Neural cell (in vitro differentiated cells): ENCODE results near the gene RIMS4. TPM values are rescaled to one million over a fixed set of nuclear protein-coding genes. Genes with fewer than 3 reads are reported as not detected.

ENCODE experiments used
- H2AFZ ChIP-seq: fragments of 200-600, 300-800 bp; sonication (generic), shearing (Covaris generic); 2 replicates; pipeline ENCODE4 v1.6.0; 2014; ENCODE audit warnings: low read depth, mild to moderate bottlenecking, antibody characterized with exemption, low read length, moderate library complexity
- H3F3A ChIP-seq: fragments of 200-600 bp; shearing (Covaris generic); 2 replicates; pipeline ENCODE4 v1.6.1; 2016; ENCODE audit warnings: mild to moderate bottlenecking, moderate library complexity, mixed read lengths, antibody characterized with exemption, low read length; ENCODE audit not compliant: insufficient read depth, poor library complexity, severe bottlenecking
- H3K27ac ChIP-seq: fragments of 200-600, 300-800 bp; sonication (generic), shearing (Covaris generic); 2 replicates; pipeline ENCODE4 v1.5.1; 2014; ENCODE audit warnings: mild to moderate bottlenecking, low read length, moderate library complexity
- H3K27me3 ChIP-seq: fragments of 300-800, 200-600 bp; sonication (generic), shearing (Covaris generic); 2 replicates; pipeline ENCODE4 v1.6.0; 2014; ENCODE audit warnings: mild to moderate bottlenecking, low read depth, low read length, moderate library complexity; ENCODE audit not compliant: insufficient read depth
- H3K36me3 ChIP-seq: fragments of 300-800, 200-600 bp; sonication (generic), shearing (Covaris generic); 2 replicates; pipeline ENCODE4 v1.5.1; 2014; ENCODE audit warnings: mild to moderate bottlenecking, antibody characterized with exemption, low read length, moderate library complexity; ENCODE audit not compliant: insufficient read depth
- H3K4me2 ChIP-seq: fragments of 300-800, 200-600 bp; sonication (generic), shearing (Covaris generic); 2 replicates; pipeline ENCODE4 v1.6.0; 2014; ENCODE audit warnings: mild to moderate bottlenecking, low read length
- H3K4me3 ChIP-seq: fragments of 300-800, 200-600 bp; sonication (generic), shearing (Covaris generic); 2 replicates; pipeline ENCODE4 v1.5.1; 2014; ENCODE audit warnings: mild to moderate bottlenecking, low read length, moderate library complexity
- H3K79me2 ChIP-seq: fragments of 200-600 bp; shearing (Covaris generic); replicated peaks from 2 replicates; pipeline ENCODE4 v1.6.0; 2014; ENCODE audit warnings: mild to moderate bottlenecking, low read length, moderate library complexity; ENCODE audit not compliant: insufficient read depth
- H3K9ac ChIP-seq: fragments of 300-800, 200-600 bp; sonication (generic), shearing (Covaris generic); 2 replicates; pipeline ENCODE4 v1.6.1; 2016; ENCODE audit warnings: mild to moderate bottlenecking, low read length, mixed read lengths
- H3K9me2 ChIP-seq: fragments of 200-600 bp; shearing (Covaris generic); 2 replicates; pipeline ENCODE4 v1.6.1; 2016; ENCODE audit warnings: mild to moderate bottlenecking, low read length, mixed read lengths; ENCODE audit not compliant: insufficient read depth
- H3K9me3 ChIP-seq: fragments of 200-600, 300-800 bp; sonication (generic), shearing (Covaris generic); 2 replicates; pipeline ENCODE4 v1.6.1; 2016; ENCODE audit warnings: mild to moderate bottlenecking, mixed run types, low read length, moderate library complexity, mixed read lengths
- H4K20me1 ChIP-seq: fragments of 200-600 bp; shearing (Covaris generic); 2 replicates; pipeline ENCODE4 v1.6.1; 2016; ENCODE audit warnings: mild to moderate bottlenecking, mixed run types; ENCODE audit not compliant: insufficient read depth
- EP300 ChIP-seq: fragments of 450-650 bp; conservative IDR thresholded peaks from 2 replicates; pipeline ENCODE4 v1.6.1; 2014; ENCODE audit warnings: antibody characterized with exemption, mild to moderate bottlenecking, moderate library complexity; ENCODE audit not compliant: poor library complexity, severe bottlenecking
- EZH2 ChIP-seq: fragments of 200-600, 300-800 bp; shearing (Covaris generic), sonication (generic); IDR thresholded peaks from 2 replicates; pipeline ENCODE4 v1.6.1; 2014; ENCODE audit warnings: antibody characterized with exemption, low read length, borderline replicate concordance, mild to moderate bottlenecking; ENCODE audit not compliant: insufficient read depth, poor library complexity, severe bottlenecking
- MXI1 ChIP-seq: fragments of 450-650 bp; conservative IDR thresholded peaks from 2 replicates; pipeline ENCODE4 v1.6.1; 2014; ENCODE audit warnings: antibody characterized with exemption, mild to moderate bottlenecking; ENCODE audit not compliant: poor library complexity, severe bottlenecking
- POLR2AphosphoS5 ChIP-seq: IDR thresholded peaks from 2 replicates; pipeline ENCODE4 v1.6.1; 2012
- RAD21 ChIP-seq: fragments of 450-650 bp; conservative IDR thresholded peaks from 2 replicates; pipeline ENCODE4 v1.6.1; 2014; ENCODE audit warnings: antibody characterized with exemption, mild to moderate bottlenecking, moderate library complexity
- SMC3 ChIP-seq: fragments of 450-650 bp; conservative IDR thresholded peaks from 2 replicates; pipeline ENCODE4 v1.6.1; 2014; ENCODE audit warnings: antibody characterized with exemption, mild to moderate bottlenecking, moderate library complexity; ENCODE audit not compliant: poor library complexity
- TAF1 ChIP-seq: IDR thresholded peaks from 2 replicates; pipeline ENCODE4 v1.6.1; 2012; ENCODE audit warnings: low read depth
- polyA plus RNA-seq: library from polyadenylated mRNA; depleted of rRNA; stranded (reverse); fragments of >200 nt; gene quantifications from 2 replicates; pipeline ENCODE4 v1.2.3, GENCODE V29; 2014
- TF ChIP-seq, protein P1 (sequence below): fragments of 450-650 bp; IDR thresholded peaks from 2 replicates; pipeline ENCODE4 v1.5.1; 2014; ENCODE audit warnings: antibody characterized with exemption, mild to moderate bottlenecking, moderate library complexity; ENCODE audit not compliant: poor library complexity, severe bottlenecking
- TF ChIP-seq, protein P2 (sequence below): IDR thresholded peaks from 2 replicates; pipeline ENCODE4 v1.6.1; 2012; ENCODE audit warnings: borderline replicate concordance

The RIMS4 gene
- polyA plus RNA-seq, 1 donor from 2014 or later: 40.6 TPM

DNA sequence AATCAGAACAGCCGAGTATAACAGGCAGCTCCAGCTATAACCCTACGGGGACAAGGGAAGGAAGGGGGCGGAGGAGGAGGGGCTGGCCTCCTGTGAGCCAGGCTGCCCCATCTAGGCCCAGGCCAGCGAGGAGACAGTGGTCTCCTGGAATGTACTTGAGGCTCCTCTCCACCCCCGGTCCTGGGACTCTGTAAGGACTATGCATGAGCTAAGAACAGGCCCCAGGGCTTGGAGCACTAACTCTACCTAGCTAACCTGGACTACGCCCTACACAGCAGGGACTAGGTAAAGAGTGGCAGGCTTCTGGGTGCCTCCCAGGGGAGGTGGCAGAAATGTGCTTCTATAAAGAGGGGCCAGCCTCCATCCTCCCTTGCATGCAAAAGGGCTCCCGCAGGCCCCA, 55.8 kb downstream of the RIMS4 start:
- Histone ChIP-seq H3K9me2 (no peaks in the 10 kb centered on the region), H2AFZ (no peak overlapping the region), H3K9me3 (no peaks in the 10 kb centered on the region), H3K36me3 (no peaks in the 10 kb centered on the region), H3K9ac (no peak overlapping the region), H3K4me2 (no peak overlapping the region), H3K79me2 (no peaks in the 10 kb centered on the region), H4K20me1 (no peaks in the 10 kb centered on the region), H3F3A (no peaks in the 10 kb centered on the region), H3K4me3 (no peak overlapping the region), H3K27ac (no peak overlapping the region), H3K27me3 (no peaks in the 10 kb centered on the region)
- TF ChIP-seq EP300: no peak
- TF ChIP-seq EZH2: no peak
- TF ChIP-seq, protein P1, sequence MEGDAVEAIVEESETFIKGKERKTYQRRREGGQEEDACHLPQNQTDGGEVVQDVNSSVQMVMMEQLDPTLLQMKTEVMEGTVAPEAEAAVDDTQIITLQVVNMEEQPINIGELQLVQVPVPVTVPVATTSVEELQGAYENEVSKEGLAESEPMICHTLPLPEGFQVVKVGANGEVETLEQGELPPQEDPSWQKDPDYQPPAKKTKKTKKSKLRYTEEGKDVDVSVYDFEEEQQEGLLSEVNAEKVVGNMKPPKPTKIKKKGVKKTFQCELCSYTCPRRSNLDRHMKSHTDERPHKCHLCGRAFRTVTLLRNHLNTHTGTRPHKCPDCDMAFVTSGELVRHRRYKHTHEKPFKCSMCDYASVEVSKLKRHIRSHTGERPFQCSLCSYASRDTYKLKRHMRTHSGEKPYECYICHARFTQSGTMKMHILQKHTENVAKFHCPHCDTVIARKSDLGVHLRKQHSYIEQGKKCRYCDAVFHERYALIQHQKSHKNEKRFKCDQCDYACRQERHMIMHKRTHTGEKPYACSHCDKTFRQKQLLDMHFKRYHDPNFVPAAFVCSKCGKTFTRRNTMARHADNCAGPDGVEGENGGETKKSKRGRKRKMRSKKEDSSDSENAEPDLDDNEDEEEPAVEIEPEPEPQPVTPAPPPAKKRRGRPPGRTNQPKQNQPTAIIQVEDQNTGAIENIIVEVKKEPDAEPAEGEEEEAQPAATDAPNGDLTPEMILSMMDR: no peak
- TF ChIP-seq, protein P2, sequence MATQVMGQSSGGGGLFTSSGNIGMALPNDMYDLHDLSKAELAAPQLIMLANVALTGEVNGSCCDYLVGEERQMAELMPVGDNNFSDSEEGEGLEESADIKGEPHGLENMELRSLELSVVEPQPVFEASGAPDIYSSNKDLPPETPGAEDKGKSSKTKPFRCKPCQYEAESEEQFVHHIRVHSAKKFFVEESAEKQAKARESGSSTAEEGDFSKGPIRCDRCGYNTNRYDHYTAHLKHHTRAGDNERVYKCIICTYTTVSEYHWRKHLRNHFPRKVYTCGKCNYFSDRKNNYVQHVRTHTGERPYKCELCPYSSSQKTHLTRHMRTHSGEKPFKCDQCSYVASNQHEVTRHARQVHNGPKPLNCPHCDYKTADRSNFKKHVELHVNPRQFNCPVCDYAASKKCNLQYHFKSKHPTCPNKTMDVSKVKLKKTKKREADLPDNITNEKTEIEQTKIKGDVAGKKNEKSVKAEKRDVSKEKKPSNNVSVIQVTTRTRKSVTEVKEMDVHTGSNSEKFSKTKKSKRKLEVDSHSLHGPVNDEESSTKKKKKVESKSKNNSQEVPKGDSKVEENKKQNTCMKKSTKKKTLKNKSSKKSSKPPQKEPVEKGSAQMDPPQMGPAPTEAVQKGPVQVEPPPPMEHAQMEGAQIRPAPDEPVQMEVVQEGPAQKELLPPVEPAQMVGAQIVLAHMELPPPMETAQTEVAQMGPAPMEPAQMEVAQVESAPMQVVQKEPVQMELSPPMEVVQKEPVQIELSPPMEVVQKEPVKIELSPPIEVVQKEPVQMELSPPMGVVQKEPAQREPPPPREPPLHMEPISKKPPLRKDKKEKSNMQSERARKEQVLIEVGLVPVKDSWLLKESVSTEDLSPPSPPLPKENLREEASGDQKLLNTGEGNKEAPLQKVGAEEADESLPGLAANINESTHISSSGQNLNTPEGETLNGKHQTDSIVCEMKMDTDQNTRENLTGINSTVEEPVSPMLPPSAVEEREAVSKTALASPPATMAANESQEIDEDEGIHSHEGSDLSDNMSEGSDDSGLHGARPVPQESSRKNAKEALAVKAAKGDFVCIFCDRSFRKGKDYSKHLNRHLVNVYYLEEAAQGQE: no peak
- TF ChIP-seq SMC3: no peak
- TF ChIP-seq POLR2AphosphoS5: no peak
- TF ChIP-seq TAF1: no peak
- no peak for TF ChIP-seq MXI1
- no peak for TF ChIP-seq RAD21

DNA sequence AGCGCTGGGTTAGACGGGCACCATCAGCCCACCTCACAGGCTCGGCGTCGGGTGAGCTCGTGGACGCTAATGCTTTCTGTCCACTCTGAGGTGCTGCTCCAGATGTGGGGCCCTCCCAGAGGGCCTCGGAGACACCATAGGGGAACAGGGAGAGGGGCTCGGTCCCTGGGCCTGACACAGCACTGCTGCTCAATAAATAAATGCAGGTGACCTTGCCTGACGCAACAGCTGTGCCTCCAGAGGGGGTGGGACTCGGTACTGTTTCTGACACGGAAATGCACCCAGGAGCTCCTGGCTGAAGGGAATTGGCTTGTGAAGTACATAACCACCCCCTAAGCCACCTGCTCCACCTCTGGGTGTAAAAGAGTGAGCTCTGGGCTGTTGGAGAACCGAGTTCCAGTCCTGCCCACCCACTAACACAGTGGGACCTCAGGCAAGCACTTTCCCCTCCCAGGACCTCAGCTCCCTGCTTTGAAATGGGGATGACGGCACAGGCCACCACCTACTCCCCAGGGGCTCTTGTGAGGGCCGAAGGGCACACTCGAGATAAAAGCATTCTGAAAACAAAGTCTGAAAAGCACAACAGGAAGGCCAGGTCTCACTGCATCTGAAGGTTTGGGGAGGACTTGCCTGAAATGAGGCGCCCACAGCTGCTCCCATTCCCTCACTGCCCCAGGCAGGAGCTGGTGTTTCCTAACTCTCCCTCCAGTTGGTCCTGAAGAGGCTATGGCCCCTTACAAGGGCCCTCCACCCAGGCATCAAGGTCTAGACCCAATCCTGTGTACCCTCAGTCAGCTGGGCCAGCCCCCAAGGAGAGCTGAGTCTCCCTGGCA, 58.0 kb downstream of the RIMS4 start:
- Histone ChIP-seq H3K27ac (no peak overlapping the region), H3F3A (no peaks in the 10 kb centered on the region), H2AFZ (no peak overlapping the region), H4K20me1 (no peaks in the 10 kb centered on the region), H3K36me3 (no peaks in the 10 kb centered on the region), H3K4me3 (no peak overlapping the region), H3K4me2 (no peak overlapping the region), H3K9me3 (no peaks in the 10 kb centered on the region), H3K79me2 (no peaks in the 10 kb centered on the region), H3K9me2 (no peaks in the 10 kb centered on the region), H3K9ac (no peak overlapping the region), H3K27me3 (no peaks in the 10 kb centered on the region)
- no peak for TF ChIP-seq MXI1
- TF ChIP-seq EZH2: no peak
- TF ChIP-seq, protein P1: no peak
- no peak for TF ChIP-seq SMC3
- no peak for TF ChIP-seq EP300
- no peak for TF ChIP-seq RAD21
- no peak for TF ChIP-seq TAF1
